Aorta (tissue), 5 donors: ENCODE results near the gene MMP24OS. TPM values are rescaled to one million over a fixed set of nuclear protein-coding genes. Genes with fewer than 3 reads are reported as not detected.
"Not testable (repeated sequence)": the region's sequence is repeated elsewhere in the genome, so short reads cannot be mapped to it uniquely, and the experiment has no call there.

ENCODE experiments used
- ATAC-seq: fragments of 200-7000 bp; cut with Tn5 transposase; one replicate; pipeline ENCODE4 v1.9.1; 2022; ENCODE audit warnings: moderate library complexity; ENCODE audit not compliant: low FRiP score
- DNase-seq, 2 donors: peaks; one replicate each; pipeline ENCODE4 v3.0.0-alpha.2; 2020
- H3K27ac ChIP-seq, 2 donors: one replicate each; pipeline ENCODE4 v1.5.1; 2013; ENCODE audit warnings: low read length in 2 of 2, mild to moderate bottlenecking in 2 of 2, moderate library complexity in 2 of 2, control low read depth in 1 of 2, inconsistent platforms in 1 of 2, low read depth in 1 of 2
- H3K27me3 ChIP-seq, 2 donors: one replicate each; pipeline ENCODE4 v1.6.1; 2013; ENCODE audit warnings: control low read depth in 1 of 2, low read length in 1 of 2, mild to moderate bottlenecking in 1 of 2, moderate library complexity in 1 of 2; ENCODE audit not compliant: insufficient read depth in 2 of 2, control insufficient read depth in 1 of 2
- H3K36me3 ChIP-seq, 2 donors: one replicate each; pipeline ENCODE4 v1.6.1; 2013; ENCODE audit warnings: control low read depth in 1 of 2, low read length in 1 of 2, mild to moderate bottlenecking in 1 of 2; ENCODE audit not compliant: insufficient read depth in 2 of 2, control insufficient read depth in 1 of 2
- H3K4me1 ChIP-seq, 2 donors: one replicate each; pipeline ENCODE4 v1.6.1; 2013; ENCODE audit warnings: low read length in 2 of 2, control low read depth in 1 of 2, mild to moderate bottlenecking in 1 of 2, moderate library complexity in 1 of 2; ENCODE audit not compliant: insufficient read depth in 2 of 2, control insufficient read depth in 1 of 2
- H3K4me3 ChIP-seq, 2 donors: one replicate each; pipeline ENCODE4 v1.5.1; 2013; ENCODE audit warnings: low read length in 2 of 2, control low read depth in 1 of 2, mild to moderate bottlenecking in 1 of 2
- H3K9me3 ChIP-seq: one replicate; pipeline ENCODE4 v1.6.1; 2013; ENCODE audit warnings: mild to moderate bottlenecking, low read length; ENCODE audit not compliant: control insufficient read depth
- WGBS, 2 donors: extraction: QIAGEN DNeasy Blood & Tissue Kit; methylation state at CpG; one replicate each; pipeline ENCODE4 v1.1.7; 2013; 5-methylcytosine and 5-hydroxymethylcytosine counted together
- intact Hi-C, 2 donors: fragments of 100-400 bp; cut with DNase I; formaldehyde crosslinking; loops; one replicate each; pipeline versions ENCODE4 v1.14.2 to v1.15.0; 2022
- polyA plus RNA-seq, 2 donors: library from polyadenylated mRNA; stranded (reverse); fragments of 200-250 nt; gene quantifications; one replicate each; pipeline ENCODE4 v1.2.3, GENCODE V29; 2013
- total RNA-seq, 2 donors: library from RNA; stranded (reverse); fragmentation: NEBNext Ultra II Directional; extraction: Animal tissue kit (Norgen Biotek cat#: 25700); gene quantifications; one replicate each; pipeline ENCODE4 v1.2.1, GENCODE V29; 2021
- donor health status: healthy with polysubstance abuse.
- donor health status: Bipolar disorder and iron deficiency.
- donor health status: DM: no; HTN: no; CAD: no.
- donor health status: DM: no; HTN: no; CAD: no.
- donor health status: DM: yes; HTN: yes; CAD: no.

Gene MMP24OS
- total and polyA plus RNA-seq, 4 donors: 50.8 to 79.2 (median 60.0) TPM

GRCh38 chr20:35267092-35267491 is 10.8 kb downstream of the MMP24OS start:
- Histone ChIP-seq H3K4me1 (no peaks in the 10 kb centered on the region), H3K36me3 (peaks cover 0 to 5% of the 10 kb centered on the region in 2 donors), H3K27me3 (no peaks in the 10 kb centered on the region), H3K9me3 (no peaks in the 10 kb centered on the region), H3K27ac (no peak overlapping the region), H3K4me3 (no peak overlapping the region)
- DNase-seq (no peak), ATAC-seq (no peak)
- 87 to 90% methylated on average over 16 of the region's 16 CpGs for WGBS, 2 donors
- intact Hi-C loops: loop anchor here in 1 of 2 donors (10.0 kb wide), 1 partner anchor 62 kb away; no protein-coding TSS in a partner anchor

GRCh38 chr20:35264755-35265154 is 13.2 kb downstream of the MMP24OS start:
- DNase-seq (no peak), ATAC-seq (no peak)
- Histone ChIP-seq H3K9me3 (no peaks in the 10 kb centered on the region), H3K27ac (no peak overlapping the region), H3K4me1 (no peaks in the 10 kb centered on the region), H3K36me3 (peaks cover 0 to 5% of the 10 kb centered on the region in 2 donors), H3K4me3 (no peak overlapping the region), H3K27me3 (no peaks in the 10 kb centered on the region)
- intact Hi-C loops: loop anchor here in 1 of 2 donors (10.0 kb wide), 1 partner anchor 60 kb away; no protein-coding TSS in a partner anchor
- 25 to 41% methylated on average over 1 of the region's 1 CpG for WGBS, 2 donors

- 55 to 61% methylated on average over 16 to 17 of the region's 17 CpGs for WGBS, 2 donors
- Histone ChIP-seq H3K4me1 (peaks cover 0 to 2% of the 10 kb centered on the region in 2 donors), H3K9me3 (no peaks in the 10 kb centered on the region), H3K36me3 (peaks cover 0 to 5% of the 10 kb centered on the region in 2 donors), H3K27me3 (no peaks in the 10 kb centered on the region), H3K4me3 (no peak overlapping the region), H3K27ac (peak overlapping the region; percentile 18 to 64)
- ATAC-seq (no peak), DNase-seq (no peak)
- intact Hi-C loops: loop anchor here in 1 of 2 donors (10.0 kb wide), 1 partner anchor 59 kb away; no protein-coding TSS in a partner anchor
These were observed 14.2 kb downstream of the MMP24OS start for GRCh38 chr20:35263532-35264341.

GRCh38 chr20:35262731-35263531 is 15.0 kb downstream of the MMP24OS start:
- not testable (repeated sequence) for H3K4me3 ChIP-seq, H3K9me3 ChIP-seq, H3K36me3 ChIP-seq, H3K27me3 ChIP-seq, DNase-seq, H3K4me1 ChIP-seq
- peak; percentile 44 for ATAC-seq
- peak overlapping the region; percentile 18 to 64 for H3K27ac ChIP-seq
- WGBS, 2 donors: 8 to 11% methylated on average over 5 of the region's 8 CpGs
- intact Hi-C loops: loop anchor here in 1 of 2 donors (10.0 kb wide), 1 partner anchor 58 kb away; no protein-coding TSS in a partner anchor

- H3K36me3 ChIP-seq, DNase-seq, ATAC-seq, H3K4me3 ChIP-seq, H3K27me3 ChIP-seq, H3K4me1 ChIP-seq, H3K27ac ChIP-seq, H3K9me3 ChIP-seq: not testable (repeated sequence)
- 72 to 77% methylated on average over 7 of the region's 10 CpGs for WGBS, 2 donors
- intact Hi-C loops: loop anchor here in 1 of 2 donors (10.0 kb wide), 1 partner anchor 58 kb away; no protein-coding TSS in a partner anchor
These were observed 15.6 kb downstream of the MMP24OS start for GRCh38 chr20:35262321-35262720.

GRCh38 chr20:35260426-35260825 is 17.5 kb downstream of the MMP24OS start:
- intact Hi-C loops: loop anchor here in 1 of 2 donors (10.0 kb wide), 1 partner anchor 56 kb away; no protein-coding TSS in a partner anchor
- Histone ChIP-seq H3K9me3 (no peaks in the 10 kb centered on the region), H3K4me1 (peaks cover 2% of the 10 kb centered on the region in 2 donors), H3K36me3 (no peaks in the 10 kb centered on the region), H3K27me3 (no peaks in the 10 kb centered on the region), H3K4me3 (no peak overlapping the region), H3K27ac (peak overlapping the region in 1 of 2 donors; percentile 71)
- no peak for DNase-seq
- peak; percentile 28 for ATAC-seq
- WGBS, 2 donors: 16 to 27% methylated on average over 6 of the region's 6 CpGs

- WGBS, 2 donors: 31 to 34% methylated on average over 8 of the region's 8 CpGs
- peaks cover 2% of the 10 kb centered on the region in 2 donors for H3K4me1 ChIP-seq
- no peaks in the 10 kb centered on the region for H3K27me3 ChIP-seq
- no peaks in the 10 kb centered on the region for H3K36me3 ChIP-seq
- no peak overlapping the region for H3K4me3 ChIP-seq
- no peaks in the 10 kb centered on the region for H3K9me3 ChIP-seq
- DNase-seq (no peak), ATAC-seq (no peak)
- H3K27ac ChIP-seq: no peak overlapping the region
- intact Hi-C loops: no loop called here
These were observed 20.6 kb downstream of the MMP24OS start for GRCh38 chr20:35257175-35257909.

GRCh38 chr20:35254448-35254999 is 23.4 kb downstream of the MMP24OS start:
- 93 to 94% methylated on average over 12 of the region's 12 CpGs for WGBS, 2 donors
- intact Hi-C loops: no loop called here

More at GRCh38 chr20:35254448-35254999, 23.4 kb downstream of the MMP24OS start:
- DNase-seq (no peak), ATAC-seq (peak; percentile 84)
- Histone ChIP-seq H3K9me3 (no peaks in the 10 kb centered on the region), H3K4me1 (peaks cover under 1 to 2% of the 10 kb centered on the region in 2 donors), H3K27ac (no peak overlapping the region), H3K27me3 (no peaks in the 10 kb centered on the region), H3K4me3 (no peak overlapping the region), H3K36me3 (no peaks in the 10 kb centered on the region)
